ENCODE results near the gene SBNO1.

GRCh38 chr12:123253641-123254459 is 110.8 kb downstream of the SBNO1 start:
- TF ChIP-seq CTCF (conservative IDR thresholded peaks at IDR 0.05 in 1 of 2, IDR thresholded peaks at IDR 0.05 in 1 of 2; ENCODE audit: extremely low read depth in 1 of 2, insufficient read depth in 1 of 2, low read depth in 1 of 2, low read length in 2 of 2) = no peak
- no peak for TF ChIP-seq EZH2 (IDR thresholded peaks at IDR 0.05; ENCODE audit: borderline replicate concordance, low read length)
